ENCODE measurements around the gene EXPH5.
A peak's percentile ranks its signal among the peaks of the same experiment; 100 is the strongest.
"Not testable (repeated sequence)": the region's sequence is repeated elsewhere in the genome, so short reads cannot be mapped to it uniquely, and the experiment has no call there.

The EXPH5 gene

GRCh38 chr11:108593214-108593922 is at the start of gene EXPH5:
TSS of gene EXPH5 (minus strand) at chr11:108593768. CDS start at chr11:108593536, 232 bp downstream.
- DNase-seq (ENCODE audit: low spot score): peak; percentile 94

- not testable (repeated sequence) for DNase-seq (ENCODE audit: low spot score)
These were observed 48.2 kb upstream of the EXPH5 start for GRCh38 chr11:108641752-108642151.

- no peak for DNase-seq (ENCODE audit: low spot score)
These were observed 45.6 kb upstream of the EXPH5 start for GRCh38 chr11:108639146-108639545.

GRCh38 chr11:108636222-108636621 is 42.7 kb upstream of the EXPH5 start:
- no peak for DNase-seq (ENCODE audit: low spot score)

- DNase-seq (ENCODE audit: low spot score): no peak
These were observed 41.5 kb upstream of the EXPH5 start for GRCh38 chr11:108635106-108635505.

- DNase-seq (ENCODE audit: low spot score): no peak
These were observed 38.6 kb upstream of the EXPH5 start for GRCh38 chr11:108632041-108632704.

- DNase-seq (ENCODE audit: low spot score): no peak
These were observed 35.7 kb upstream of the EXPH5 start for GRCh38 chr11:108629274-108629673.

GRCh38 chr11:108628812-108629211 is 35.2 kb upstream of the EXPH5 start:
- DNase-seq (ENCODE audit: low spot score): no peak

GRCh38 chr11:108628326-108628725 is 34.8 kb upstream of the EXPH5 start:
- DNase-seq (ENCODE audit: low spot score): no peak

GRCh38 chr11:108624196-108624925 is 30.8 kb upstream of the EXPH5 start:
- no peak for DNase-seq (ENCODE audit: low spot score)

- no peak for DNase-seq (ENCODE audit: low spot score)
These were observed 28.8 kb upstream of the EXPH5 start for GRCh38 chr11:108622341-108622740.

GRCh38 chr11:108620958-108621772 is 27.6 kb upstream of the EXPH5 start:
- no peak for DNase-seq (ENCODE audit: low spot score)

GRCh38 chr11:108618529-108618928 is 25.0 kb upstream of the EXPH5 start:
- no peak for DNase-seq (ENCODE audit: low spot score)

- no peak for DNase-seq (ENCODE audit: low spot score)
These were observed 23.5 kb upstream of the EXPH5 start for GRCh38 chr11:108617055-108617454.

- DNase-seq (ENCODE audit: low spot score): no peak
These were observed 23.0 kb upstream of the EXPH5 start for GRCh38 chr11:108616549-108616948.

- DNase-seq (ENCODE audit: low spot score): no peak
These were observed 20.5 kb upstream of the EXPH5 start for GRCh38 chr11:108614086-108614485.

- DNase-seq (ENCODE audit: low spot score): no peak
These were observed 16.1 kb upstream of the EXPH5 start for GRCh38 chr11:108609682-108610081.

GRCh38 chr11:108608548-108608947 is 15.0 kb upstream of the EXPH5 start:
- no peak for DNase-seq (ENCODE audit: low spot score)

GRCh38 chr11:108606495-108607160 is 13.1 kb upstream of the EXPH5 start:
- DNase-seq (ENCODE audit: low spot score): no peak

- DNase-seq (ENCODE audit: low spot score): no peak
These were observed 12.5 kb upstream of the EXPH5 start for GRCh38 chr11:108606070-108606469.

GRCh38 chr11:108602818-108603217 is 9.2 kb upstream of the EXPH5 start:
- not testable (repeated sequence) for DNase-seq (ENCODE audit: low spot score)

- DNase-seq (ENCODE audit: low spot score): no peak
These were observed 7.6 kb upstream of the EXPH5 start for GRCh38 chr11:108601150-108601549.

All from iPS-NIHi11 (cell line).